Thymus (tissue), 11 donors: ENCODE measurements around the gene CAGE1. TPM values are rescaled to one million over a fixed set of nuclear protein-coding genes. Genes with fewer than 3 reads are reported as not detected.
"Not testable (repeated sequence)": the region's sequence is repeated elsewhere in the genome, so short reads cannot be mapped to it uniquely, and the experiment has no call there.

Experiments used
- DNase-seq, 9 donors: peaks; one replicate each; pipeline ENCODE4 v3.0.0-alpha.2; 2013; ENCODE audit warnings: low spot score in 9 of 9, low read depth in 6 of 9, missing footprints in 1 of 9
- H3K27ac ChIP-seq, 2 donors: one replicate each; pipeline ENCODE4 v1.5.1; 2013; ENCODE audit warnings: control low read depth in 1 of 2, low read depth in 1 of 2, low read length in 1 of 2, mild to moderate bottlenecking in 1 of 2, moderate library complexity in 1 of 2
- H3K27me3 ChIP-seq, 2 donors: one replicate each; pipeline ENCODE4 v1.5.1; 2013; ENCODE audit warnings: low read length in 1 of 2; ENCODE audit not compliant: control insufficient read depth in 2 of 2, insufficient read depth in 1 of 2
- H3K36me3 ChIP-seq, 2 donors: one replicate each; pipeline ENCODE4 v1.5.1; 2013; ENCODE audit warnings: low read length in 1 of 2, mild to moderate bottlenecking in 1 of 2, moderate library complexity in 1 of 2; ENCODE audit not compliant: control insufficient read depth in 2 of 2, insufficient read depth in 2 of 2
- H3K4me1 ChIP-seq, 2 donors: one replicate each; pipeline ENCODE4 v1.5.1; 2013; ENCODE audit warnings: low read length in 2 of 2; ENCODE audit not compliant: control insufficient read depth in 2 of 2, insufficient read depth in 2 of 2
- H3K4me3 ChIP-seq, 2 donors: one replicate each; pipeline ENCODE4 v1.5.1; 2013; ENCODE audit warnings: low read length in 2 of 2, control low read depth in 1 of 2, mild to moderate bottlenecking in 1 of 2
- H3K9me3 ChIP-seq, 2 donors: one replicate each; pipeline ENCODE4 v1.5.1; 2013; ENCODE audit warnings: low read length in 1 of 2, mild to moderate bottlenecking in 1 of 2; ENCODE audit not compliant: control insufficient read depth in 2 of 2, insufficient read depth in 1 of 2
- WGBS: extraction: QIAGEN DNeasy Blood & Tissue Kit; methylation state at CpG from one replicate; pipeline ENCODE4 v1.1.7; 2013; 5-methylcytosine and 5-hydroxymethylcytosine counted together
- polyA plus RNA-seq: library from polyadenylated mRNA; stranded (reverse); fragments of 200-250 nt; gene quantifications from one replicate; pipeline ENCODE4 v1.2.3, GENCODE V29; 2013
- total RNA-seq: library from RNA; stranded (reverse); fragments of 120-200 nt; gene quantifications from one replicate; pipeline ENCODE4 v1.2.4, GENCODE V29; 2013
- donor health status: healthy.

The CAGE1 gene
- total and polyA plus RNA-seq, 2 donors = 0.02 to 0.09 TPM

GRCh38 chr6:7317538-7317937 is 72.0 kb downstream of the CAGE1 start:
- DNase-seq = no peak
- 96% methylated on average over 9 of the region's 9 CpGs for WGBS
- H3K36me3 ChIP-seq = no peaks in the 10 kb centered on the region

GRCh38 chr6:7316658-7317533 is 72.6 kb downstream of the CAGE1 start:
- Histone ChIP-seq H3K4me3 (no peak overlapping the region), H3K27me3 (no peaks in the 10 kb centered on the region), H3K4me1 (peaks cover 0 to 9% of the 10 kb centered on the region in 2 donors), H3K9me3 (no peaks in the 10 kb centered on the region), H3K27ac (no peak overlapping the region), H3K36me3 (no peaks in the 10 kb centered on the region)
- no peak for DNase-seq
- WGBS = 98% methylated on average over 40 of the region's 41 CpGs

More at GRCh38 chr6:7317538-7317937, 72.0 kb downstream of the CAGE1 start:
- peaks cover 0 to 5% of the 10 kb centered on the region in 2 donors for H3K4me1 ChIP-seq
- no peak overlapping the region for H3K27ac ChIP-seq
- H3K27me3 ChIP-seq = no peaks in the 10 kb centered on the region
- H3K4me3 ChIP-seq = no peak overlapping the region
- H3K9me3 ChIP-seq = no peaks in the 10 kb centered on the region

GRCh38 chr6:7315948-7316365 is 73.6 kb downstream of the CAGE1 start:
- 89% methylated on average over 6 of the region's 6 CpGs for WGBS

GRCh38 chr6:7315087-7315947 is 74.2 kb downstream of the CAGE1 start:
- H3K36me3 ChIP-seq, H3K27me3 ChIP-seq, DNase-seq, H3K27ac ChIP-seq, H3K9me3 ChIP-seq, H3K4me3 ChIP-seq, H3K4me1 ChIP-seq: not testable (repeated sequence)
- 89% methylated on average over 34 of the region's 34 CpGs for WGBS

More at GRCh38 chr6:7315948-7316365, 73.6 kb downstream of the CAGE1 start:
- H3K4me3 ChIP-seq = no peak overlapping the region
- no peaks in the 10 kb centered on the region for H3K27me3 ChIP-seq
- no peak for DNase-seq
- H3K9me3 ChIP-seq = no peaks in the 10 kb centered on the region
- peaks cover 0 to 9% of the 10 kb centered on the region in 2 donors for H3K4me1 ChIP-seq
- no peak overlapping the region for H3K27ac ChIP-seq
- H3K36me3 ChIP-seq = no peaks in the 10 kb centered on the region

- peaks cover 0 to 5% of the 10 kb centered on the region in 2 donors for H3K36me3 ChIP-seq
- no peaks in the 10 kb centered on the region for H3K27me3 ChIP-seq
- WGBS = 97% methylated on average over 7 of the region's 7 CpGs
- H3K27ac ChIP-seq = no peak overlapping the region
- no peak overlapping the region for H3K4me3 ChIP-seq
- H3K9me3 ChIP-seq = no peaks in the 10 kb centered on the region
- peak in 1 of 9 donors; percentile 0 for DNase-seq
- H3K4me1 ChIP-seq = peaks cover 0 to 9% of the 10 kb centered on the region in 2 donors
Measured at GRCh38 chr6:7314414-7314813, 75.1 kb downstream of the CAGE1 start.

GRCh38 chr6:7313505-7314165 is 75.9 kb downstream of the CAGE1 start:
- Histone ChIP-seq H3K27ac (peak overlapping the region; percentile 74 to 92), H3K4me1 (peaks cover 0 to 9% of the 10 kb centered on the region in 2 donors), H3K4me3 (peak overlapping the region; percentile 86 to 88), H3K27me3 (no peaks in the 10 kb centered on the region), H3K36me3 (peaks cover 0 to 13% of the 10 kb centered on the region in 2 donors), H3K9me3 (no peaks in the 10 kb centered on the region)
- WGBS = 85% methylated on average over 15 of the region's 15 CpGs
- no peak for DNase-seq

GRCh38 chr6:7312616-7313504 is 76.7 kb downstream of the CAGE1 start, which contains the start of gene SSR1:
SSR1 (minus strand) TSS chr6:7313199; CDS start chr6:7313120, 79 bp downstream.
- no peaks in the 10 kb centered on the region for H3K9me3 ChIP-seq
- under 1% methylated on average over 83 of the region's 83 CpGs for WGBS
- peak within 1 kb of the TSS; percentile 81 to 92 for H3K27ac ChIP-seq
- DNase-seq = peak; percentile 54 to 93 (median 84)
- peaks cover 0 to 20% of the 10 kb centered on the region in 2 donors for H3K36me3 ChIP-seq
- peak within 1 kb of the TSS; percentile 86 to 88 for H3K4me3 ChIP-seq
- H3K4me1 ChIP-seq = peaks cover 0 to 9% of the 10 kb centered on the region in 2 donors
- H3K27me3 ChIP-seq = no peaks in the 10 kb centered on the region
